ENCODE data around the gene BEND5.

DNA sequence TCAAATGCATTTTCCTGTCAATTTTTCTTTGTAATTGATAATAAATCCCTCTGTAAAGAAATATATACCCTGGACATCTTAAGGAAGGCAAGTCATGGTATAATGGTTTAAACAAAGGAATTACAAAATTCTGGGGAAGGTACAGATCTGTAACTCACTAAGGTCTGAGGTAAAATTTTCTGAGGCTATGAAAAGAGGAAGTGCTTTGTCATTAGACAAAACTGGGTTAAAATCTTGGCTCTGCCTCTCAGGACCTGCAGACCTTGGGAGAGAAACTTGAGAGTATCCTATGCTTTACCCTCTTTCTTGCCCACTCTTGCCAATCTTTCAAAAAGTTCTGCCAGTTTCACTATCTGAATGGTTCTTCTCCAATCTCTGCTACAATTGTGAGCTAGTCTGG lies 26.8 kb upstream of the BEND5 start:
- TF ChIP-seq, protein P1, sequence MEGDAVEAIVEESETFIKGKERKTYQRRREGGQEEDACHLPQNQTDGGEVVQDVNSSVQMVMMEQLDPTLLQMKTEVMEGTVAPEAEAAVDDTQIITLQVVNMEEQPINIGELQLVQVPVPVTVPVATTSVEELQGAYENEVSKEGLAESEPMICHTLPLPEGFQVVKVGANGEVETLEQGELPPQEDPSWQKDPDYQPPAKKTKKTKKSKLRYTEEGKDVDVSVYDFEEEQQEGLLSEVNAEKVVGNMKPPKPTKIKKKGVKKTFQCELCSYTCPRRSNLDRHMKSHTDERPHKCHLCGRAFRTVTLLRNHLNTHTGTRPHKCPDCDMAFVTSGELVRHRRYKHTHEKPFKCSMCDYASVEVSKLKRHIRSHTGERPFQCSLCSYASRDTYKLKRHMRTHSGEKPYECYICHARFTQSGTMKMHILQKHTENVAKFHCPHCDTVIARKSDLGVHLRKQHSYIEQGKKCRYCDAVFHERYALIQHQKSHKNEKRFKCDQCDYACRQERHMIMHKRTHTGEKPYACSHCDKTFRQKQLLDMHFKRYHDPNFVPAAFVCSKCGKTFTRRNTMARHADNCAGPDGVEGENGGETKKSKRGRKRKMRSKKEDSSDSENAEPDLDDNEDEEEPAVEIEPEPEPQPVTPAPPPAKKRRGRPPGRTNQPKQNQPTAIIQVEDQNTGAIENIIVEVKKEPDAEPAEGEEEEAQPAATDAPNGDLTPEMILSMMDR (conservative IDR thresholded peaks at IDR 0.05 in 1 of 2, IDR thresholded peaks at IDR 0.05 in 1 of 2; ENCODE audit: extremely low read depth in 1 of 2, insufficient read depth in 1 of 2, low read depth in 1 of 2, low read length in 2 of 2): no peak
- no peak for TF ChIP-seq EZH2 (IDR thresholded peaks at IDR 0.05; ENCODE audit: borderline replicate concordance, low read length)

Measured in mammary epithelial cell (primary cell).